Activated CD8-positive, alpha-beta memory T cell treated with anti-CD3 and anti-CD28 coated beads for 4 hours (primary cell): ENCODE measurements around the gene SERPINB1.
A peak's percentile ranks its signal among the peaks of the same experiment; 100 is the strongest.
"Not testable (repeated sequence)": the region's sequence is repeated elsewhere in the genome, so short reads cannot be mapped to it uniquely, and the experiment has no call there.

Experiments
- DNase-seq, 2 donors: peaks; one replicate each; pipeline ENCODE4 v3.0.0-alpha.2; 2020; ENCODE audit warnings: low read depth in 2 of 2

The SERPINB1 gene

DNA sequence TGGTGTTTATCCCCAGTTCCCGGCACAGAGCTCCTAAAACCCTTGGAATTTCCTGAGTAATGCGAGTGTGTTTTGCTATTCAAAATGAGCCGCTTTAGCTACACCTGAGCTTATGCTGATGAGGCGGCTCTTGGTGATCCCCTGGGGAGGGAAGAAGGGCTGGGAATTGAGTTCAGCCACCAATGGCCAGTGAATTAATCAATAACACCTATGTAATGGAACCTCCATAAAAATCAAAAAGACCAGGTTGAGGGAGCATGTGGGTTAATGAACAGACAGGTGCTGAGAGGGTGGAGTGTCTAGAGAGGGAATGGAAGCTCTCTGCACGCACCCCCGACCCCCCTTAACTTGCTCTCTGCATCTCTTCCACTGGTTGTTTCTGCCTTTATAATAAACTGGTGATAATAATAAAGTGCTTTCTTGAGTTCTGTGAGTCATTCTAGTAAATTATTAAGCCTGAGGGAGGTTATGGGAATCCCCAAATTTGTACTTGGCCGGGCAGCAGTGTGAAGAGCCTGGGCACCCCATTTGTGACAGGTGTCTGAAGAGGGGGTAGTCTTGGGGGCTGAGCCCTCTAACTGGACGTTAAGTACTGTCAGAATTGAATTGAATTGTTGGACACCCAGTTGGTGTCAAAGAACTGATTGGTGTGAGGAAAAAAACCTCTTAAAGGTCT is 24.6 kb upstream of the SERPINB1 start:
- no peak for DNase-seq

- no peak for DNase-seq
Observed at GRCh38 chr6:2865694-2866151, 24.1 kb upstream of the SERPINB1 start.

DNA sequence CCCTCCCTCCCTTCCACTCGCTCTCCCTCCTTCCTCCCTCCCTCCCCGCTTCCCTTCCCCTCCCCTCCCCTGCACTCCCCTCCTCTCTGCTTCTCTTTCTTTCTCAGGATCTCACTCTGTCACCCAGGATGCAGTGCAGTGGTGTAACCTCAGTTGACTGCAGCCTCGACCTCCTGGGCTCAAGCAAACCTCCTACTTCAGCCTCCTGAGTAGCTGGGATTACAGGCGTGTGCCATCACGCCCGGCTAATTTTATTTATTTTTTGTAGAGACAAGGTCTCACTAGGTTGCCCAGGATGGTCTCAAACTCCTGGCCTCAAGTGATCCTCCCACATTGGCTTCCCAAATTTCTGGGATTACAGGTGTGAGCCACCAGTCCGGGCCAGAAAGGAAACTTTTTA is 23.6 kb upstream of the SERPINB1 start:
- DNase-seq = no peak

- DNase-seq = no peak
Observed at GRCh38 chr6:2863901-2864300, 22.2 kb upstream of the SERPINB1 start.

- no peak for DNase-seq
Observed at GRCh38 chr6:2862712-2863181, 21.1 kb upstream of the SERPINB1 start.

DNA sequence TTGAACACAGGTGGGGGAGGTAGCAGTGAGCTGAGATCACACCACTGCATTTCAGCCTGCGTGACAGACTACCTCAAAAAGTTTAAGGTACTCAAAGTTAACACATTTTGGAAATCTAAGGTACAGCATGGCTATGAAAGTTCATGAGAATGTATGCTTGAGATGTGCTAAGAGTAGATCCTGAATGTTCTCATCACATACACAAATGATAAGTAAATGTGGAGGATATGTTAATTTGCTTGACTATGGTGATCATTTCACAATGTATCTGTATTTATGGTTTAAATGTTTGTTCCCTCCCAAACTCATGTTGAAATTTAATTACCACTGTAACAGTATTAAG is 20.1 kb upstream of the SERPINB1 start:
- DNase-seq = no peak

DNA sequence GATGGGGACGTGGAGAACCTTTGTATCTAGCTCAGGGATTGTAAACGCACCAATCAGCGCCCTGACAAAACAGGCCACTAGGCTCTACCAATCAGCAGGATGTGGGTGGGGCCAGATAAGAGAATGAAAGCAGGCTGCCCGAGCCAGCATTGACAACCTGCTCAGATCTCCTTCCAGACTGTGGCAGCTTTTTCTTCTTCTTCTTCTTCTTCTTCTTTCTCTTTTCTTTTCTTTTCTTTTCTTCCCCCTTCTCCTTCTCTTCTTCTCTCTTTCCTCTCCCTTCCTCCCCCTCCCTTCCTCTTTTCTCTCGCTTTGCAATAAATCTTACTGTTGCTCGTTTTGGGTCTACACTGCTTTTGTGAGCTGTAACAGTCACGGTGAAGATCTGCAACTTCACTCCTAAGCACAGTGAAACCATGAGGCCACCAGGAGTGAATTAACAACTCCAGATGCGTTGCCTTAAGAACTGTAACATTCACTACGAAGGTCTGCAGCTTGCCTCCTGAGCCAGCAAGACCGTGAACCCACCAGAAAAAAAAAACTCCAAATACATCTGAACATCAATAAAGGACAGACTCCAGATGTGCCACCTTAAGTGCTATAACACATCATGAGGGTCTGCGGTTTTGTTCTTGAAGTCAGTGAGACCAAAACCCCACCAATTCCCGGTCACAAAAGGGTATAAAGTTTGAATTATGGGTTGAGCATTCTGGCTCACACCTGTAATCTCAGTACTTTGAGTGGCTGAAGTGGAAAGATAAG is 19.6 kb upstream of the SERPINB1 start:
- DNase-seq = no peak

DNA sequence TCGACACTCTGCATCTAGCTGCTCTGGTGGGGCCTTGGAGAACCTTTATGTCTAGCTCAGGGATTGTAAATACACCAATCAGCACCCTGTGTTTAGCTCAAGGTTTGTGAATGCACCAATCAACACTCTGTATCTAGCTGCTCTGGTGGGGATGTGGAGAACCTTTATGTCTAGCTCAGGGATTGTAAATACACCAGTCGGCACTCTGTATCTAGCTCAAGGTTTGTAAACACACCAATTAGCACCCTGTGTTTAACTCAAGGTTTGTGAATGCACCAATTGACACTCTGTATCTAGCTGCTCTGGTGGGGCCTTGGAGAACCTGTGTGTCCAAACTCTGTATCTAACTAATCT is 19.0 kb upstream of the SERPINB1 start:
- not testable (repeated sequence) for DNase-seq

DNA sequence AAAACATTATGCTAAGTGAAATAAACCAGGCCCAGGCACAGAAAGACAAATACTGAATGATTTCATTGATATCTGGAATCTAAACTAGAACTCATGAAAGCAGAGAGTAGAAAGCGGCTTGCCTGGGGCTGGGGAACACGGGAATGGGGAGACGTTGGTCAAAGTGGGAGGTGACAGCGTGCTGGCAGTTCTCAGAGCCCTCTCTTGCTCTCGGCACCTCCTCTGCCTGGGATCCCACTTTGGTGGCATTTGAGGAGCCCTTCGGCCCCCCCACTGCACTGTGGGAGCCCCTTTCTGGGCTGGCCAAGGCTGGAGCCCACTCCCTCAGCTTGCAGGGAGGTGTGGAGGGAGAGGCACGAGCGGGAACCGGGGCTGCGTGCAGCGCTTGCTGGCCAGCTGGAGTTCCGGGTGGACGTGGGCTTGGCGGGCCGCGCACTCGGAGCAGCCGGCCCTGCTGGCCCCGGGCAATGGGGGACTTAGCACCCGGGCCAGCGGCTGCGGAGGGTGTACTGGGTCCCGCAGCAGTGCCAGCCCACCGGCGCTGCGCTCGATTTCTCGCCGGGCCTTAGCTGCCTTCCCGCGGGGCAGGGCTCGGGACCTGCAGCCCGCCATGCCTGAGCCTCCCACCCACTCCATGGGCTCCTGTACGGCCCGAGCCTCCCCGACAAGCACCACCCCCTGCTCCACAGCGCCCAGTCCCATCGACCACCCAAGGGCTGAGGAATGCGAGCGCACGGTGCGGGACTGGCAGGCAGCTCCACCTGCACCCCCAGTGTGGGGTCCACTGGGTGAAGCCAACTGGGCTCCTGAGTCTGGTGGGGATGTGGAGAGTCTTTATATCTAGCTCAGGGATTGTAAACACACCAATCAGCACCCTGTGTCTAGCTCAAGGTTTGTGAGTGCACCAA is 18.4 kb upstream of the SERPINB1 start:
- DNase-seq = not testable (repeated sequence)

DNA sequence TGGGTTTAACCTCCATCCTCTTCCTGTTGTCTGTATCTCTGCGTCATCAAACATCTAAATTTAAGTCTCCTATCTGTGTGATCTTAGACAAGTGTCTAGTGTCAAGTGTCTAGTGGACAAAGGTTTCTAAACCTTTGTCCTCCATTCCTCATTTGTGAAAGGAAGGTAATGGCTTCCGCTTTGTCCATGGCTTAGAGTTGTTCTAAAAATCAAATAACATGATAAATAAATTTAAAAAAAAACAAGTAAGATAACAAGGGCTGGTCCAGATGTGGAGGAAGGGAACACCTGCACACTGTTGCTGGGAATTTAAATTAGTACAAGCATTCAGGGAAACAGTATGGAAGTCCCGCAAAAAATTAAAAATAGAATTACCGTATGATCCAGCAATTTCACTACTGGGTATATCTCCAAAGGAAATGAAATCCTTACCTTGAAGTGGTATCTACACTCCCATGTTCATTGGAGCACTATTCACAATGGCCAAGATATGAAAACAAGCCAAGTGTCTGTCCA is 17.6 kb upstream of the SERPINB1 start:
- no peak for DNase-seq

DNA sequence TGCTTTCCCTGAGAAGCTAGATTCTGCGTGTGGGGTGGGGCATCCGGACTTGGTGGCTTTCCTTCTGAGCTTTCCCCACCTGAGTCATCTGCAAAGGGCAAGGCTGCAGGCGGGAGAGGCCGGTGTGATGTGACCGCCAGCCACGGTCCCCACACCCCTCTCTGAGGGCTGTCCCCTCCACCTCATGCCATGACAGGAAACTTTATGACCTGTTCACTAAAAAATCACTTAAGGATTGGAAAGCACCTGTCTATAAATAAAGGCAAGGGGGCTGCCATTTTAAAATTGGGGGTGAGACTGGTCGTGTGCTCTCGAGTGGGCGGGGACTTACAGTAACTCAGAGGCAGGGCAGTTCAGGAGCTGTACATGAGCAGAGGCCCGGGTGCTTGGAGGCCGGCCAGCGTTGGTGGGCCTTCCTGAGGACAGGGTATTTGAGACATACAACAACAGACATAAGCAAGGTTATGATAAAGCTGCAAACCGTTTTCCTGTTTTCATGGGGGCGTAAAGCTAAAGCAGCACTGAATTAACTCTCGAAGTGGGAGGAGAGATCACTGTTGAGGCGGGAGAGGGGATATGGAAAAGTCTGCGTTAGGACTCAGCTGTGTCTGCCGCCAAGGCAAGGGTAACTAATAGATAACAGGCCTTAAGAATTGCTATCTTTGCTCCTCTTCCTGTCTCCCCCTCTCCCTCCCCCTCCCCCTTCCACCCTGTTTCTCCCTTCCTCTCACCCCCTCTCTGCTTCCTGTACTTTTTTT is 16.1 kb upstream of the SERPINB1 start:
- peak; percentile 58 to 67 for DNase-seq

GRCh38 chr6:2857185-2857579 is 15.5 kb upstream of the SERPINB1 start:
- no peak for DNase-seq

DNA sequence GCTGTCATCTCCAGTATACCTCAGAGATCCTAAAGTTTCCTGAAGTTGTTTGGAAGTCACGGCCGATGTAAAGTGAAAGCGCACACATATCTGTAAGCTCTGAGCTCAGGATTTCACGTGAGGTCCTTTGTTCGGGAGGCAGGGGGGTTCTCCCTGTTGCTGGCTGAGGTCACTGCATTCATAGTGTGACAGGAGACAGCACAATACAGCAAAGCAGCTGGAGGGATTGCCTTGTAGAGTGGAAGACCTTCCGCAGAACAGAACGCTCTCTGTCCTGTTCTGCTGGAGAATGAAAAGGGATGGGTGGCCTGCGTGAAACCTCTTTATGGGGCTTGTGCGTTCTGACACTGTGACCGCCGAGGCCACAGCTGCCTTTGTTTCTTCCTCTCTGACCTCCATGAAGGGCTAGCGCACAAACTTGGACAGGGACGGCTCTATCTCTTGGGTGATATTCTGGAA is 13.4 kb upstream of the SERPINB1 start:
- DNase-seq = no peak

GRCh38 chr6:2854396-2854982 is 12.8 kb upstream of the SERPINB1 start:
- DNase-seq = no peak

- peak; percentile 69 to 78 for DNase-seq
Observed at GRCh38 chr6:2853769-2854395, 12.2 kb upstream of the SERPINB1 start.

- not testable (repeated sequence) for DNase-seq
Observed at GRCh38 chr6:2853378-2853768, 11.7 kb upstream of the SERPINB1 start.

DNA sequence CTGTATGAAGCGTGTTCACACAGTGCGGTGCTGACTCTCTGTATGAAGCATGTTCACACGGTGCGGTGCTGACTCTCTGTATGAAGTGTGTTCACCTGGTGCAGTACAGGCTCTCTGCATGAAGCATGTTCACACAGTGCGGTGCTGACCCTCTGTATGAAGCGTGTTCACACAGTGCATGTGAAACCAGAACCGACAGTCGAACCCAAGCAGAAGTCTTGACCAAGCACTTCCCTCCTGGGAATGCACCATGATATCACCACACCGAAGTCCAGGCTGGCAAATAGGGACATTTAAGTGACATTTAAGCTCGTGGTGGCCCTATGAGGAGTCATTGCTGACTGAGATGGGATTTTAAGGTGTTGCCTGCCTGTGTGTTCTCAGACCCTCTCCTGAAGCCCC is 11.3 kb upstream of the SERPINB1 start:
- no peak for DNase-seq

GRCh38 chr6:2852514-2852855 is 10.8 kb upstream of the SERPINB1 start:
- DNase-seq = no peak

- DNase-seq = no peak
Observed at GRCh38 chr6:2851727-2852513, 10.3 kb upstream of the SERPINB1 start.
